ENCODE data around the gene PDZD2. TPM values are rescaled to one million over a fixed set of nuclear protein-coding genes. Genes with fewer than 3 reads are reported as not detected.

PDZD2 gene
- total RNA-seq, 2 donors from 2014 or later, result 0.08 to 0.75 TPM

DNA sequence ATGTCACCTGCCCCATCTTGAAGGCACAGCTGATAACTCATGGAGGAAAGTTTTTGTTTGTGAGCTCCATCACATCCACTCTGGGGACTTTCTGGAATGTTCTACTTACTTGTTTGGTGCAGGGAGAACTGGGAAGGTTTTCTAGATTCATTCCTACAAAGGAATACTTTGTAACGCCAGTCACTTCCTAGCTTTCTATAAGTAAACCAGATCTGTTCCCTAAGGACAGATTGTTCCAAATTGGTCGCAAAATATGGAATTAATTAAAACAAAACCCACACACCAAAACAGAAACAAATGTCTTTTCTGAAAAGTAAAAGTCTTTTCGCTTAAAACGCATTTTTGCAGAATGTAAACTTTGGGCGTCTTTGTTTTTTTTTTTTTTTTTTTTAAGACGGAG, 167.6 kb downstream of the PDZD2 start:
- ATAC-seq (no peak), DNase-seq (ENCODE audit: low spot score in 2 of 2) (no peak)
- Mint-ChIP-seq H3K36me3 (no peaks in the 10 kb centered on the region), H3K27ac (no peak overlapping the region), H3K9me3 (no peaks in the 10 kb centered on the region)

- Mint-ChIP-seq H3K27ac (no peak overlapping the region), H3K9me3 (no peaks in the 10 kb centered on the region), H3K36me3 (no peaks in the 10 kb centered on the region)
- no peak for ATAC-seq
- no peak for DNase-seq (ENCODE audit: low spot score in 2 of 2)
Observed at GRCh38 chr5:31807789-31808540, 169.0 kb downstream of the PDZD2 start.

- ATAC-seq, result peak; percentile 36 to 58
- peak in 1 of 2 donors; percentile 13 for DNase-seq (ENCODE audit: low spot score in 2 of 2)
- Mint-ChIP-seq H3K36me3 (no peaks in the 10 kb centered on the region), H3K27ac (no peak overlapping the region), H3K9me3 (no peaks in the 10 kb centered on the region)
Observed at GRCh38 chr5:31809050-31809870, 170.3 kb downstream of the PDZD2 start.

GRCh38 chr5:31811210-31811609, 172.3 kb downstream of the PDZD2 start:
- DNase-seq (ENCODE audit: low spot score in 2 of 2) (no peak), ATAC-seq (no peak)
- H3K27ac Mint-ChIP-seq, result no peak overlapping the region
- no peaks in the 10 kb centered on the region for H3K36me3 Mint-ChIP-seq
- H3K9me3 Mint-ChIP-seq, result no peaks in the 10 kb centered on the region

DNA sequence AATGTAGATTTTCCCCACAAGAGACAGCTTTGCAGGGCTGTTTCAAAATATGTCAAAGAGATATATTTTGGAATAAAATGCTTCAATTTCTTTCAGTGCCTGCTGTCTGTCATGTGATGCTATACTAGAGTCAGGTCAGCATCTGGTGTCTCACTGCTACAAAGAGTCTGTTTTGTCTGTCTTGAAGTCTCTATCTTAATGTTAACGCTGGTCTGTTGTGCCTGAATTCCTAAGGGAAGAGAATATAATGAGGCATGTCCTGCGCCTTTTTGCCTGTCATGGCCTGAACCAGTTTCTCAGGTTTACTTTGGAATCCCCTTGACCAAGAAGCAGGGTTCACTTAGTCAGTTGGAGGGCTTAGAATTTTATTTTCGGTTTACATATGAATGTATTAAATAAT, 176.4 kb downstream of the PDZD2 start:
- ATAC-seq (no peak), DNase-seq (ENCODE audit: low spot score in 2 of 2) (no peak)
- peak overlapping the region in 1 of 2 donors; percentile 74 for H3K27ac Mint-ChIP-seq
- H3K9me3 Mint-ChIP-seq, result no peaks in the 10 kb centered on the region
- no peaks in the 10 kb centered on the region for H3K36me3 Mint-ChIP-seq

- no peaks in the 10 kb centered on the region for H3K9me3 Mint-ChIP-seq
- H3K27ac Mint-ChIP-seq, result no peak overlapping the region
- no peaks in the 10 kb centered on the region for H3K36me3 Mint-ChIP-seq
- DNase-seq (ENCODE audit: low spot score in 2 of 2) (no peak), ATAC-seq (no peak)
Observed at GRCh38 chr5:31819926-31820516, 181.1 kb downstream of the PDZD2 start.

GRCh38 chr5:31823472-31823871, 184.5 kb downstream of the PDZD2 start:
- no peak for ATAC-seq
- no peaks in the 10 kb centered on the region for H3K9me3 Mint-ChIP-seq
- DNase-seq (ENCODE audit: low spot score in 2 of 2), result no peak
- H3K36me3 Mint-ChIP-seq, result peaks cover 0 to 2% of the 10 kb centered on the region in 2 donors
- no peak overlapping the region for H3K27ac Mint-ChIP-seq

DNA sequence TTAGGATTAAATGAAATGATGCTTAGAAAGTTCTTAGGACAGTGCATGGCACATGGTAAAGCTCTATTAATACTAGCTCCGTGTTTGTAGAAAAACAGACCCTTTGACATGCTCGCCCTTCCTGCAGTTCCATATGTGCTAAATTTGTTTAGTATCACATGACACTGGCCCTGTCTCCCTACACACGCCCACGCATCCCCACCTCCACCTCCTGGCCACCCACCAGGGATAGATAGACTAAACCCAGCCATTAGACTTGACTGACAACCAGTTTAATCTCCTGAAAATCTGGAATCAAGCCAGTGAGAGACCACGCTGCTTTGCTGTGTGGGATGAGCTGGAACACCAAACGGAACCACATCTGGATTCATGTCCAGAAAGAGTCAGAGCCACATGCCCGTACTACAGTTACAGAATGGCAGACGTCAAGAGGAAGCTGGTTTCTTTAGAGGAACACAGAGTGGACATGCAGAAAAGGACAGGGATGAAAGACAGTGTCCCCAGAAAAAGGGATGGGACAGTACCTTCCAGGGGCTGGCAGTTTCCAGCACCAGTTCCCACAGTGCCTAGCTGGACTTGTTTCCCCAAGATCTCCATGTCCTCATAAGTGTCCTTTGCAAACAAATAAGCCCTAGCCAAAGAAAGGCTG, 186.1 kb downstream of the PDZD2 start:
- H3K9me3 Mint-ChIP-seq, result no peaks in the 10 kb centered on the region
- H3K27ac Mint-ChIP-seq, result no peak overlapping the region
- ATAC-seq (peak in 1 of 2 donors; percentile 28), DNase-seq (ENCODE audit: low spot score in 2 of 2) (no peak)
- peaks cover 0 to 6% of the 10 kb centered on the region in 2 donors for H3K36me3 Mint-ChIP-seq

GRCh38 chr5:31825518-31826068, 186.7 kb downstream of the PDZD2 start:
- peaks cover 2 to 3% of the 10 kb centered on the region in 2 donors for H3K9me3 Mint-ChIP-seq
- ATAC-seq, result peak; percentile 76 to 88
- peak in 1 of 2 donors; percentile 50 for DNase-seq (ENCODE audit: low spot score in 2 of 2)
- peaks cover 0 to 10% of the 10 kb centered on the region in 2 donors for H3K36me3 Mint-ChIP-seq
- no peak overlapping the region for H3K27ac Mint-ChIP-seq

DNA sequence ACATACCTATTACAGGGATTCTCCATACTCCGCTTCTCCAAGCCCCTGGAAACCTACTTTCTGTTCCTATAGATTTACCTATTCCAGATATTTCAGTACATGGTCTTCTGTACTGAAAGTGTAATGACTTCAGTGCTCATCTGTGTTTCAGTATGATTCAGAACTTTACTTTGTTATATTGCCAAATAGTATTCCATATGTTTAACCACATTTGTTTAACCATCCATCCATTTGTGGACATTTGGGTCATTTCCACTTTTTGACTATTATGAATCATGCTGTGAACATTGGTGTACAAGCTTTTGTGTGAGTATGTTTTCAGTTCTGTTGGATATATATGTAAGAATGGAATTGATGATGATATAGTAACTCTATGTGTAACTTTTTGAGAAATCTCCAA, 188.9 kb downstream of the PDZD2 start:
- DNase-seq (ENCODE audit: low spot score in 2 of 2) (no peak), ATAC-seq (peak; percentile 18 to 24)
- no peak overlapping the region for H3K27ac Mint-ChIP-seq
- peaks cover 3 to 4% of the 10 kb centered on the region in 2 donors for H3K9me3 Mint-ChIP-seq
- peaks cover 0 to 12% of the 10 kb centered on the region in 2 donors for H3K36me3 Mint-ChIP-seq

DNA sequence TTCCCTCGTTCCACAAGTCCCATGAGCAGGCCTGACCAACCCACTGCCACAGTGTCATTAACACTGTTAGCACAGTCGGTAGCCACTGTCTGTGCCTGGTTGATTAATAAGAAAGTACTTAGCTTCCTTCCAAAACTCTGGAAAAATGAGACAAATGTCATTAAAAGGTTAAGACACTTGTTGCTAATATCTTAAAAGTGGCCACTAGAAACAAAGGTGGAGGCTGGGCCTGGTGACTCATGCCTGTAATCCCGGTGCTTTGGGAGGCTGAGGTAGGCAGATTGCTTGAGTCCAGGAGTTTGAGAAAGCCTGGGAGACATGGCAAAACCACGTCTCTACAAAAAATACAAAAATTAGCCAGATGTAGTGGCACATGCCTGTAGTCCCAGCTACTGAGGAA, 194.0 kb downstream of the PDZD2 start:
- ATAC-seq, result no peak

GRCh38 chr5:31833710-31834109, 194.8 kb downstream of the PDZD2 start:
- Mint-ChIP-seq H3K36me3 (peaks cover 0 to 8% of the 10 kb centered on the region in 2 donors), H3K9me3 (peaks cover 3 to 4% of the 10 kb centered on the region in 2 donors), H3K27ac (no peak overlapping the region)
- no peak for ATAC-seq
- DNase-seq (ENCODE audit: low spot score in 2 of 2), result no peak

More for the DNA sequence above, 194.0 kb downstream of the PDZD2 start:
- peaks cover 3 to 4% of the 10 kb centered on the region in 2 donors for H3K9me3 Mint-ChIP-seq
- DNase-seq (ENCODE audit: low spot score in 2 of 2), result no peak
- H3K36me3 Mint-ChIP-seq, result peaks cover 0 to 12% of the 10 kb centered on the region in 2 donors
- H3K27ac Mint-ChIP-seq, result no peak overlapping the region

DNA sequence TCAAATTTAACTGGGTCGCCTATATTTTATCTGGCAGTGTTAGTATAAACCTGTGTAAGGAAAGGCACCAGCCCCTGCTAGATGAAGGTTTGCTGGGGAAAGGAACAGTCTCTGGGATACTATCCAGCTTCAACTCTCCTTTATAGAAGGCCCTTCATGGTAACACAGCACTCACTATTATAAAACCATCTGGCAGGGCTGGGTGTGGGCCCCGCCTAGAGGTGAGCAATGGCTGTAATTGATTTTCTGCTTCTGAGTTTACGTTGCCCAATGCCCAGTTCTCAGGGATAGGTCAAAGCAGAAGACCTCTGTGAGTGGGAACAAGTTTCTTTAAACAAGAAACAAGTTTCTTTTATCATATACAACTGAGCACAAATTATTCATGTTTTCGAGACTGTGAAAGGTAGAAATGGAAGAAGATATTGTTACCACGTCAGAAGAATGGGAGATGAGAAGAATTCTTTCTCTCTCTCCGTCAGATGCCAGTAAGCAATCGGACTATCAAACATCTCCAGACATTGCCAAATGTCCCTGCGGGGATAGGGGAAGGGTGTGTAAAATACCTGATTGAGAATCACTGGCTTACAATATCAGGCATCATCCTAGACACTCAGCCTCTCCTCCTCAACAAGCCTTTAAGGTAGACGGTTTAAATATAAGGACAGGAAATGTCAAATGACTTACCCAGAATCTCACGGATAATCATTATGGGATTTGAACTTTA, 205.9 kb downstream of the PDZD2 start:
- Mint-ChIP-seq H3K36me3 (no peaks in the 10 kb centered on the region), H3K27ac (no peak overlapping the region), H3K9me3 (peaks cover 0 to 4% of the 10 kb centered on the region in 2 donors)
- ATAC-seq, result no peak
- no peak for DNase-seq (ENCODE audit: low spot score in 2 of 2)

- Mint-ChIP-seq H3K36me3 (no peaks in the 10 kb centered on the region), H3K9me3 (peaks cover 0 to 4% of the 10 kb centered on the region in 2 donors), H3K27ac (no peak overlapping the region)
- ATAC-seq (no peak), DNase-seq (ENCODE audit: low spot score in 2 of 2) (no peak)
Observed at GRCh38 chr5:31845361-31845760, 206.4 kb downstream of the PDZD2 start.

- DNase-seq (ENCODE audit: low spot score in 2 of 2) (no peak), ATAC-seq (no peak)
- H3K36me3 Mint-ChIP-seq, result no peaks in the 10 kb centered on the region
Observed at GRCh38 chr5:31846934-31847333, 208.0 kb downstream of the PDZD2 start.

GRCh38 chr5:31847354-31847753, 208.4 kb downstream of the PDZD2 start:
- DNase-seq (ENCODE audit: low spot score in 2 of 2) (no peak), ATAC-seq (no peak)
- no peak overlapping the region for H3K27ac Mint-ChIP-seq
- no peaks in the 10 kb centered on the region for H3K9me3 Mint-ChIP-seq
- no peaks in the 10 kb centered on the region for H3K36me3 Mint-ChIP-seq

More at GRCh38 chr5:31846934-31847333, 208.0 kb downstream of the PDZD2 start:
- no peaks in the 10 kb centered on the region for H3K9me3 Mint-ChIP-seq
- no peak overlapping the region for H3K27ac Mint-ChIP-seq
